Jurkat, Clone E6-1 (cell line): ENCODE measurements around the gene HOXA13.

Source experiments
- DNase-seq: peaks from one replicate; pipeline ENCODE4 v3.0.0-alpha.2; 2011; ENCODE audit warnings: low read depth, low spot score
- H3K4me3 ChIP-seq: 2 replicates; pipeline ENCODE4 v1.5.1; 2011; ENCODE audit warnings: mild to moderate bottlenecking, low read length, control low read depth, moderate library complexity

HOXA13 gene

GRCh38 chr7:27197137-27198042, 2.5 kb downstream of the HOXA13 start:
- DNase-seq: no peak
- H3K4me3 ChIP-seq: no peak overlapping the region

GRCh38 chr7:27196287-27196767, 3.6 kb downstream of the HOXA13 start:
- H3K4me3 ChIP-seq: no peak overlapping the region
- DNase-seq: peak; percentile 74

GRCh38 chr7:27194686-27195379, 5.1 kb downstream of the HOXA13 start:
- DNase-seq: no peak
- no peak overlapping the region for H3K4me3 ChIP-seq

GRCh38 chr7:27194002-27194352, 5.9 kb downstream of the HOXA13 start:
- DNase-seq: no peak

GRCh38 chr7:27193335-27194001, 6.4 kb downstream of the HOXA13 start:
- no peak overlapping the region for H3K4me3 ChIP-seq
- no peak for DNase-seq

More at GRCh38 chr7:27194002-27194352, 5.9 kb downstream of the HOXA13 start:
- no peak overlapping the region for H3K4me3 ChIP-seq

- H3K4me3 ChIP-seq: no peak overlapping the region
- no peak for DNase-seq
Measured at GRCh38 chr7:27192546-27193334, 7.2 kb downstream of the HOXA13 start.

- no peak for DNase-seq
- no peak overlapping the region for H3K4me3 ChIP-seq
Measured at GRCh38 chr7:27191833-27192545, 7.9 kb downstream of the HOXA13 start.

- no peak for DNase-seq
- H3K4me3 ChIP-seq: no peak overlapping the region
Measured at GRCh38 chr7:27191161-27191731, 8.6 kb downstream of the HOXA13 start.

GRCh38 chr7:27189997-27190748, 9.7 kb downstream of the HOXA13 start:
- no peak for DNase-seq
- H3K4me3 ChIP-seq: no peak overlapping the region

GRCh38 chr7:27189295-27189996, 10.4 kb downstream of the HOXA13 start:
- no peak for DNase-seq
- H3K4me3 ChIP-seq: no peak overlapping the region

- no peak overlapping the region for H3K4me3 ChIP-seq
- no peak for DNase-seq
Measured at GRCh38 chr7:27188386-27189294, 11.3 kb downstream of the HOXA13 start.

GRCh38 chr7:27187475-27188385, 12.2 kb downstream of the HOXA13 start:
- DNase-seq: no peak
- no peak overlapping the region; the same call in 1 of the 2 replicates for H3K4me3 ChIP-seq

GRCh38 chr7:27186668-27187474, 13.0 kb downstream of the HOXA13 start:
- no peak for DNase-seq
- H3K4me3 ChIP-seq: no peak overlapping the region
